ENCODE results near the gene HS3ST6. TPM values are rescaled to one million over a fixed set of nuclear protein-coding genes. Genes with fewer than 3 reads are reported as not detected.

The HS3ST6 gene
- total RNA-seq, 2 experiments from 2014 or later: not detected

DNA sequence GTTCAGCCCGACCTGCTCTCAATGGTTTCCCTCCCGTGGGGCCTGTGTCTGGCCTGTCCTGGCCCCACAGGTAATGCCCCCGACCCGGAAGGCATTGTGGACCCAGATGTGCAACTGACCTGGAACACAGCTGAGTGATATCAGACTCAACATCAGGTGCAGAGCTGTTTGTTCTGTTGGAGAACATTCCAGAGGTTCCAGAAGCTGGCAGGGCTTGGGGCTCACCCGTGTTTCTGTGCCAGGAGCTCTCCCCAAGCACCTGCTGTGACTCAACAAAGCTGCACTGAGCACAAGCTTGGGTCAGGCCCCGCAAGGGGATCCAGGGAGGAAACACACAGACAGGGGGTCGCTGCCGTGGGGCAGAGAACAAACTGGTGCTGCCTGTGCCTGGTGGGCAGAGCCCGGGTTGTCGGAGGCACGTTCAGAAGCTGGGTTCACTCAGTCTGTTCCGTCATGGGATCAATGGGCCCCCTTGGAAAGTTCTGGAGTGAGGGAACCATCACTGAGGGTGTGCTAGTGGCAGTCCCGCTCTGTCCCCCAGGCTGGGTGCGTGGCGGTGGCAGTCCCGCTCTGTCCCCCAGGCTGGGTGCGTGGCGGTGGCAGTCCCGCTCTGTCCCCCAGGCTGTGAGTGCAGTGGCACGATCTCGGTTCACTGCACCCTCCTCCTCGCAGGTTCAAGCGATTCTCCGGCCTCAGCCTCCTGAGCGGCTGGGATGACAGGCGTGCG is 22.1 kb downstream of the HS3ST6 start:
- no peaks in the 10 kb centered on the region for H3K36me3 ChIP-seq (ENCODE audit: insufficient read depth, low read length)
- no peaks in the 10 kb centered on the region for H3K4me1 ChIP-seq (ENCODE audit: insufficient read depth, low read length, poor library complexity, severe bottlenecking)
- no peak overlapping the region for H2AFZ ChIP-seq (ENCODE audit: low read length)
- ChIA-PET CTCF (ENCODE audit: unreplicated experiment) (no interaction called here), POLR2A (no interaction called here)
- no peak overlapping the region for H3K27ac ChIP-seq (ENCODE audit: low read depth, low read length, poor library complexity, severe bottlenecking)
- H3K79me2 ChIP-seq (ENCODE audit: insufficient read depth, low read depth, low read length): no peaks in the 10 kb centered on the region
- intact Hi-C loops (cut with micrococcal nuclease; ENCODE audit: unreplicated experiment): no loop called here
- no peaks in the 10 kb centered on the region for H3K9me2 ChIP-seq (ENCODE audit: insufficient read depth, low read length)
- H3K9me3 ChIP-seq (ENCODE audit: low read length): no peaks in the 10 kb centered on the region
- no TSS peak for BruUV-seq (replicated peaks)
- DNase-seq (ENCODE audit: low spot score): no peak
- no peaks in the 10 kb centered on the region for H4K20me1 ChIP-seq (ENCODE audit: insufficient read depth, low read length)
- H3K4me2 ChIP-seq (ENCODE audit: low read length): no peak overlapping the region
- H3K4me3 ChIP-seq (ENCODE audit: low read depth, low read length, poor library complexity, severe bottlenecking): no peak overlapping the region
- no peak for TF ChIP-seq EZH2phosphoT487 (IDR thresholded peaks at IDR 0.05; ENCODE audit: borderline replicate concordance, low read depth, low read length)
- TF ChIP-seq, protein P1, sequence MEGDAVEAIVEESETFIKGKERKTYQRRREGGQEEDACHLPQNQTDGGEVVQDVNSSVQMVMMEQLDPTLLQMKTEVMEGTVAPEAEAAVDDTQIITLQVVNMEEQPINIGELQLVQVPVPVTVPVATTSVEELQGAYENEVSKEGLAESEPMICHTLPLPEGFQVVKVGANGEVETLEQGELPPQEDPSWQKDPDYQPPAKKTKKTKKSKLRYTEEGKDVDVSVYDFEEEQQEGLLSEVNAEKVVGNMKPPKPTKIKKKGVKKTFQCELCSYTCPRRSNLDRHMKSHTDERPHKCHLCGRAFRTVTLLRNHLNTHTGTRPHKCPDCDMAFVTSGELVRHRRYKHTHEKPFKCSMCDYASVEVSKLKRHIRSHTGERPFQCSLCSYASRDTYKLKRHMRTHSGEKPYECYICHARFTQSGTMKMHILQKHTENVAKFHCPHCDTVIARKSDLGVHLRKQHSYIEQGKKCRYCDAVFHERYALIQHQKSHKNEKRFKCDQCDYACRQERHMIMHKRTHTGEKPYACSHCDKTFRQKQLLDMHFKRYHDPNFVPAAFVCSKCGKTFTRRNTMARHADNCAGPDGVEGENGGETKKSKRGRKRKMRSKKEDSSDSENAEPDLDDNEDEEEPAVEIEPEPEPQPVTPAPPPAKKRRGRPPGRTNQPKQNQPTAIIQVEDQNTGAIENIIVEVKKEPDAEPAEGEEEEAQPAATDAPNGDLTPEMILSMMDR (conservative IDR thresholded peaks at IDR 0.05; ENCODE audit: low read length): no peak

DNA sequence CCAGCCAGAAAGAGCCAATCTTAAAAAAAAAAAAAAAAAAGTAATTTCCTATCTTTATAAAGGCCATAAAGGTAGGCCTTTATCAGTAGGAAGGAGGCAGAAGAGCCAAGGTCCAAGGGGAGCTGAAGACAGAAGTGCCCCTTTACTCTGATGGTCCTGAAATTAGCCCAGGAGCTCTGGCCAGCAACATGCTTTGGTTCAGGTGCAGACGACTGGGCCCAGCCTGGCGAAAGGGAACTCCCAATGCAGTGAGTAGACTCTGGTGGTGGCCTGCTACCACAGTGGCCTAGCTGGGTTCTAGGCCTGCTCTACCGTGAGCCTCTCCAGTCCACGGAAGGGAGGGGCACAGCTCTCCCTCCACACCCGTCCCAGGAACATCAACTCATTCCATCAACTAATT is 23.1 kb downstream of the HS3ST6 start:
- Histone ChIP-seq H4K20me1 (ENCODE audit: insufficient read depth, low read length) (no peaks in the 10 kb centered on the region), H3K79me2 (ENCODE audit: insufficient read depth, low read depth, low read length) (no peaks in the 10 kb centered on the region), H3K9me2 (ENCODE audit: insufficient read depth, low read length) (no peaks in the 10 kb centered on the region), H3K4me2 (ENCODE audit: low read length) (no peak overlapping the region), H3K4me3 (ENCODE audit: low read depth, low read length, poor library complexity, severe bottlenecking) (no peak overlapping the region), H3K27ac (ENCODE audit: low read depth, low read length, poor library complexity, severe bottlenecking) (no peak overlapping the region), H3K36me3 (ENCODE audit: insufficient read depth, low read length) (no peaks in the 10 kb centered on the region), H3K9me3 (ENCODE audit: low read length) (no peaks in the 10 kb centered on the region), H3K4me1 (ENCODE audit: insufficient read depth, low read length, poor library complexity, severe bottlenecking) (no peaks in the 10 kb centered on the region), H2AFZ (ENCODE audit: low read length) (no peak overlapping the region)
- POLR2A ChIA-PET: no interaction called here
- intact Hi-C loops (cut with micrococcal nuclease; ENCODE audit: unreplicated experiment): no loop called here
- TF ChIP-seq EZH2phosphoT487 (IDR thresholded peaks at IDR 0.05; ENCODE audit: borderline replicate concordance, low read depth, low read length): no peak
- TF ChIP-seq, protein P1 (conservative IDR thresholded peaks at IDR 0.05; ENCODE audit: low read length): no peak
- BruUV-seq (replicated peaks): no TSS peak
- CTCF ChIA-PET (ENCODE audit: unreplicated experiment): no interaction called here
- DNase-seq (ENCODE audit: low spot score): no peak

DNA sequence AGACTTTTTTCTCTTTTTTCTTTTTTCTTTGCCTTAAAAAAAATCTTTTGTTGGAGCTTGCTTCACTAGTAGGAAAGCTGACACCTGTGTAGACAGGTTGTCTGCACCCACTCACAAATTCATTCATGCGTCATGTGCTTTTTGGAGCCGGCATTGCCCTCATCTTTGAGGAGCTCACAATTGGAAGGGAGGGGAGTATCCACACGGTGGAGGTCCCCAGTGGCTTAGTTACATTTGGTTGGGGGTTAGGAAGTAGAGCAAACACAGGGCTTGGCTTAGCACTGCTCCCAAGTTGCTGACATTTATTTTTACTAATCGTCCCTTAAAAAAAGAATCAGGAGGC is 27.5 kb downstream of the HS3ST6 start:
- no peak for DNase-seq (ENCODE audit: low spot score)
- Histone ChIP-seq H3K4me1 (ENCODE audit: insufficient read depth, low read length, poor library complexity, severe bottlenecking) (no peaks in the 10 kb centered on the region), H3K36me3 (ENCODE audit: insufficient read depth, low read length) (no peaks in the 10 kb centered on the region), H3K79me2 (ENCODE audit: insufficient read depth, low read depth, low read length) (no peaks in the 10 kb centered on the region), H3K9me2 (ENCODE audit: insufficient read depth, low read length) (no peaks in the 10 kb centered on the region), H3K9me3 (ENCODE audit: low read length) (no peaks in the 10 kb centered on the region), H4K20me1 (ENCODE audit: insufficient read depth, low read length) (no peaks in the 10 kb centered on the region), H3K4me2 (ENCODE audit: low read length) (no peak overlapping the region), H3K4me3 (ENCODE audit: low read depth, low read length, poor library complexity, severe bottlenecking) (no peak overlapping the region), H2AFZ (ENCODE audit: low read length) (no peak overlapping the region), H3K27ac (ENCODE audit: low read depth, low read length, poor library complexity, severe bottlenecking) (no peak overlapping the region)
- ChIA-PET POLR2A (no interaction called here), CTCF (ENCODE audit: unreplicated experiment) (no interaction called here)
- no peak for TF ChIP-seq EZH2phosphoT487 (IDR thresholded peaks at IDR 0.05; ENCODE audit: borderline replicate concordance, low read depth, low read length)
- TF ChIP-seq, protein P1 (conservative IDR thresholded peaks at IDR 0.05; ENCODE audit: low read length): no peak
- intact Hi-C loops (cut with micrococcal nuclease; ENCODE audit: unreplicated experiment): no loop called here
- no TSS peak for BruUV-seq (replicated peaks)

Data from OCI-LY7 (cell line).